Posterior vena cava (tissue), 2 donors: ENCODE measurements around the gene LZTFL1. TPM values are rescaled to one million over a fixed set of nuclear protein-coding genes. Genes with fewer than 3 reads are reported as not detected.

ENCODE experiments used
- DNase-seq: peaks from one replicate; pipeline ENCODE4 v3.0.0-alpha.2; 2020; ENCODE audit warnings: low spot score
- intact Hi-C, 2 donors: fragments of 100-400 bp; cut with DNase I; formaldehyde crosslinking; loops; one replicate each; pipeline versions ENCODE4 v1.14.1 to v1.14.2; 2022 to 2023
- long read RNA-seq, 2 donors: library from polyadenylated mRNA; unstranded; transcript quantifications; one replicate each; pipeline ENCODE4 v2.0.0, GENCODE V29; 2020 to 2021
- total RNA-seq, 2 donors: library from RNA; stranded (reverse); fragmentation: NEBNext Ultra II Directional; extraction: Animal tissue kit (Norgen Biotek cat#: 25700); gene quantifications; one replicate each; pipeline ENCODE4 v1.2.1, GENCODE V29; 2021
- donor health status: DM: yes; HTN: yes; CAD: no.
- donor health status: DM: yes; HTN: yes; CAD: no.

Gene LZTFL1, protein sequence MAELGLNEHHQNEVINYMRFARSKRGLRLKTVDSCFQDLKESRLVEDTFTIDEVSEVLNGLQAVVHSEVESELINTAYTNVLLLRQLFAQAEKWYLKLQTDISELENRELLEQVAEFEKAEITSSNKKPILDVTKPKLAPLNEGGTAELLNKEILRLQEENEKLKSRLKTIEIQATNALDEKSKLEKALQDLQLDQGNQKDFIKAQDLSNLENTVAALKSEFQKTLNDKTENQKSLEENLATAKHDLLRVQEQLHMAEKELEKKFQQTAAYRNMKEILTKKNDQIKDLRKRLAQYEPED
- 10 to 100 TPM; 12.7 TPM for total RNA-seq
- long read RNA-seq, donor 1, full-length matches to known transcripts: 2 of 3 reads
- long read RNA-seq, donor 1, partial matches to known transcripts: 0 of 3 reads
- long read RNA-seq, donor 1, other reads (novel, unspliced or antisense): 1 of 3 reads
- long read RNA-seq, donor 2, full-length matches to known transcripts: 3 of 3 reads
- long read RNA-seq, donor 2, partial matches to known transcripts: 0 of 3 reads
- long read RNA-seq, donor 2, other reads (novel, unspliced or antisense): 0 of 3 reads

DNA sequence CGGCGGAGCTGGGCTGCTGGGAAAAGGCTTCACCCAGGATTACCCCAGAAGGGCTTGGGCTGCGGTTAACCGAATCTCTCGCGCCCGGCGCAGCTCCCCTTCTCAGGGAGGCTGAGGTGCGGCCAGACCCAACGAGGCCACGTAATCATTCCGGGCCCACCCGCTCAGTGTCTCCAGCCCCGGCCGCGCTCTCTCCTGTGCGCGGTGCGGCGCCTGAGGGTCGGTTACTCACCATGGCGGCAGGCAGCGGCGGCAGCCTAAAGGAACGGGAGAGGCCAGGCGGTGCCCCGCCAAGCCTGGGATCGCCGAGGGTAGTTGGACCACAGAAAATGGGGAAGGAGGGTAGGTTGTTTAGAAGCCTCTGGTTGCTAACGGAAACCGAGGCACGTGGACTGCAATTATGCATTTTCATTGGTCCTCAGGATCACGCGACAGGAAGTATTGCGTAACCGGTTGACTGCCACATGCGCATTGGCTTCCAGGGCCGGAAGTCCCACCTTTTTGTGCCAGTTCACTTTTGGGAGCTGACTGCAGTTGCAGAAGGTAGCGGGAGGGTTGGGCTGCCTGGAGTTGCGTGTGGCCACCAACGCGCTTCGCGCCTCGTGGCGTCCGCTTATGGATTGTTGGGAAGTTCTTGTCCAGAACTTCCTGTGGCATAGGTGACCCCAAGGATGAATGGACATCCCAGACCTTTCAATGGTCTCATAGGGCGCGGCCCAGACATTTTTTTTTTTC, at the start of gene LZTFL1:
Gene LZTFL1 (minus strand): TSS at position 363 of the 735 bp plus-strand sequence. CDS start 128 bp downstream, at position 235.
- intact Hi-C loops: loop anchor here in 1 of 2 donors (5.0 kb wide), 1 partner anchor 1135 kb away; the partner anchor contains the start of genes CCDC12 and NBEAL2
- DNase-seq: peak; percentile 96

DNA sequence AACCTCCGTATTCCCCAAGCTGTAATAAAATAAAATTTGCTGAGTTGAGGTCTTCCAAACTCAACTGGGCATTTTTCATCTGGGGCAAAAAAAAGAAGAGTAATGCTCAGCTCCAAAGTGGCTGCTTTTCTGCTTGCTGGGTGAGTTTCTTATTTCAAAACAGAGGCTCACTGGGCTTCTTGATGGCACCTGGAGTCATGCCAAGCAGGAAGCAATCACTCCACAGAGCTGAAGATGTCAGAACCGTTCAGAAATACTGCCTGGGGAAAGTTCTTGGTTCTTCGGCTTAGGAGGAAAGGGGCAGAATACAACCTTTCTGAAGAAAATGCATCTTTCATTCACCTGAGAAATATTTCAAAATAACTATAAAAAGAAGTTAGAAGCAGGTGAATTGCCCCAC, 48.5 kb upstream of the LZTFL1 start:
- intact Hi-C loops: no loop called here
- DNase-seq: no peak

DNA sequence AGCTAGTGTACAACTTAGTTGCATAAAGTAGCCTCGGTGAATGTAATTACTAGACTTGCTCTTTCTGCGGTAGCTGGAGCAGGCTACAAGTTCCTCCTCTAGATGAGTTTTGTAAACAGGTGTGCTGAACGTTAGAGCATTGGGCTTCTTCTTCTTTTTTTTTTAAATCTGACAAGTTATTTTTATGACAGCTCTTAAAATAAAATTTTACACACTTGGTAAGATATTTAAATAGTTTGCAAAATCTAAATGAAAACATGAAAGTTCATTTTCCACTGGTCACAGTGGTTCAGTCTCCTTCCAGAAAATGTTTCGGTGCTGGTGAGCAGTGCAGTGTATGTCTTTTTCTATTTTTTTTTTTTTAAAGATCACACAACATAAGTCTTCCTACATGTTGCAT, 47.4 kb upstream of the LZTFL1 start:
- intact Hi-C loops: no loop called here
- no peak for DNase-seq

DNA sequence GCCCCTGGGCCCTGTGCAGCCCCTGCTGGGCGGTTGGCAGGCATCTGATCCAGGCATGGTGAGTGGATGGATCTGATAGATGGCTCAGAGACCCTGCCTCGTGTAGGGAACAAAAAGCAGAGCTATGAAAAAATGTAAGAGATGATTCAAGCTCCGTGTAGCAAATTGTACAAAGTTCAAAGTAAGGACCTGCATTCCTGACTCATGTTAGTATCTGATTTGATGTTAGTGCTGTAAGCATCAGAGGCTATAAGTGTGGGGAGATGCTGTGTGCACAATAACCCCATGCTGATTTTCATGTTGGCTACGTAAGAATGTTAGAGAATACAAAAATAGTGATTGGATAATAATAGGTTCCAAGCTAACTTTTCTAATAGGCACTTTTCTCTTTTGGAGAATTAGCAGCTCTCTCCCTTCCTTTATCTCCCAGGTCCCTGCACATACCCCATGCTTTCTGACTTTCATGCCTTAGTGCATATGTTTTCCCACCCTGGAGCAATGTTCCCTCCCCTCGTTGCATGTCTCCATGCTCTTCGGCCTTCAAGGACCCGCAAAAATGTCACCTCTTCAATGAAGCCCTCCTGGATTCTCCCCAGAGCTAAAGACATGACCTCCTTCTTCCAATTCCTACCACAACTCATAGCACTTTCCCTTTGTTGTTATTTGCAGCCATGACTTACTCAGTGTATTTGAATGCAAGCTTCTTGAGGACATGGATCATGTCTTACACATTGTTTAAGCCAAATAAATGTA, 46.0 kb upstream of the LZTFL1 start:
- intact Hi-C loops: no loop called here
- DNase-seq: no peak

DNA sequence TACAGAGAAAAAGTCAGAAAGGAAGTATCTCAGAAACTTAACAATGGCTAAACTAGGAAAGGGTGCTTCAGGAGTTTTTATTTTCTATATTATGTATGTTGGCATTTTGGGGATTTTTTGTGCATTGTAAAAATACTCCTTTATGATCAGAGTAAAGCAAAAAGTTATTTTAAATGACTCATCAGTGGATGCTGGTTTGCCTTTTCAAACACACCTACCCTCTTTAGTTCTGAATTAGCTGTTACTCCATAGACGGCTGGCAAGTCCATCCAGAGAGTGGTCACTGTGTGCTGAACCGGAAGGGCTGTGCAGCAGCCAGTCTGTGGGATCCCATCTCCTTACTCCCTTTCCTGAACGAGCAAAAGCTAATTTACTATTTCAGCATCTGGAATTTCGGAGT, 45.4 kb upstream of the LZTFL1 start:
- intact Hi-C loops: no loop called here
- DNase-seq: no peak

DNA sequence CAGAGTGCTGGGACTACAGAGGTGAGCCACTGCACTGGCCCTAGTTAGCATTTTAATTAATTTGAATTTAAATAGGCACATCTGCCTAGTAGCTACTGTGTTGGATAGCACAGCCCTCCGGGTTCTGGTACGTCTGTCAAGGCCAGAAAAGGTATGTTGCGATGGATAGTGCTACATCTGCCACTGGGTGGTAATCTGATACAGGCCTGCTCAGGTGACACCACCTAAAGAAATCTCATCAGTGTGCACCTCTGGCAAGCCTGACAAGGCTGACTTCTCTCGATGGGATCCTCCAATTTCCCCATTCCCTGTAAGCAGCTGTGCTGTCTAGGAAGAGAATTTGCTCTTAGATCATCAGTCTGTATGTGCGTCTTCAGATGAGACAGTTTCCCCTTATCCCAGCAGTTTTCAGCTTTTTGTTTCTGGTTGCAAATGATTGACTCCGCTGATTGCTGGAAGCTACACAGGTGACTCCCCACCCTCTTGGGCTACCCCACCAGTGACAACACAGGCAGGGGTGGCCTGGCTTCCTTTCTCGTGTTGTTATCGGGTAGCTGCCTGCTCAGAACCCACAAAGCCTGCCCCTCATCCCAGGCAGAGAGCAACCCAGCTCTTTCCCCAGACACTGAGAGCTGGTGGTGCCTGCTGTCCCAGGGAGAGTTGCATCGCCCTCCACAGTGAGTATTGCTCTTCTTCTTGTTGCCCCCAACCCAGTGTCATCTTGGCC, 44.2 kb upstream of the LZTFL1 start, which contains the start of gene CCR9:
Gene CCR9 (plus strand): TSS at position 565 of the 727 bp plus-strand sequence. CDS start 8,391 bp downstream, outside the sequence.
- DNase-seq: no peak
- intact Hi-C loops: no loop called here

DNA sequence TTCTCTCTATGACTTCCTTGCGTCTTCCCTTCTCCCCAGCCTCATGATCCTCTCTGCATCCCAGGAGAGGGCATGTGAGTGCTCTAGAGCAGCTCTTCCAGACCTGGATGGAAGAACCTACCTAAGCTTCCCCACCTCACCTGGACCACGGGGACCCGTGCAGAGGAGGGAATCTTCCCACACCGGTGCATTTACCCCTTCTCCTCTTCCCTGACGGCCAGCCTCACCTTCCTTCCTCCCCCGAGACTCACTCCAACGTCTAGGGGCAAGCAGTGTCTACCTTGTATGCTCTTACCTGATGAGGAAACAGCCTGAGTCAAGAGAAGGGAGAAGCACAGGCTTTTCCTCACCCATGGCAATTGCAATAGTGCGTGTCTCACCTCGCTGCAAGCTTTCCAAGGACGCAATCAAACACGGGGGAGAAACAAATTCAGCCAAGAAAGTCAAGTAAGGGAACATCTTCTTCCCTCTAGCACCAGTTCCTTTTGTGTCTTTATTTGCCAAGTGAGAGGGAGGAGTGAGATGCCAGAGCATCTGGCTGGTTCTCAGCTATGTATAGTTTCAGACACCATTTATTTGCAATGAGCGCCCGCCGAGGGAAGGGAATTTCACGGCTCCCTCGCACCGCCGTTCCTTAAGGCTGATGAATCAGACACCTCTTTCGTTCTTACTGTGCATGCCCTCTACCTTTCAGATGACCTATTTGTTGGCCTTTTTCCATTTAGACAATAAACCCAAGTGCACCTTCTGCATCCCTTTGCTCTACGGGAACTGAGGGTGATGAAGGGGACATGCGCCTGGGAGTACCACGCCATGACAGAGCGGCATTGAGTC, 42.7 kb upstream of the LZTFL1 start:
- intact Hi-C loops: no loop called here
- DNase-seq: no peak

DNA sequence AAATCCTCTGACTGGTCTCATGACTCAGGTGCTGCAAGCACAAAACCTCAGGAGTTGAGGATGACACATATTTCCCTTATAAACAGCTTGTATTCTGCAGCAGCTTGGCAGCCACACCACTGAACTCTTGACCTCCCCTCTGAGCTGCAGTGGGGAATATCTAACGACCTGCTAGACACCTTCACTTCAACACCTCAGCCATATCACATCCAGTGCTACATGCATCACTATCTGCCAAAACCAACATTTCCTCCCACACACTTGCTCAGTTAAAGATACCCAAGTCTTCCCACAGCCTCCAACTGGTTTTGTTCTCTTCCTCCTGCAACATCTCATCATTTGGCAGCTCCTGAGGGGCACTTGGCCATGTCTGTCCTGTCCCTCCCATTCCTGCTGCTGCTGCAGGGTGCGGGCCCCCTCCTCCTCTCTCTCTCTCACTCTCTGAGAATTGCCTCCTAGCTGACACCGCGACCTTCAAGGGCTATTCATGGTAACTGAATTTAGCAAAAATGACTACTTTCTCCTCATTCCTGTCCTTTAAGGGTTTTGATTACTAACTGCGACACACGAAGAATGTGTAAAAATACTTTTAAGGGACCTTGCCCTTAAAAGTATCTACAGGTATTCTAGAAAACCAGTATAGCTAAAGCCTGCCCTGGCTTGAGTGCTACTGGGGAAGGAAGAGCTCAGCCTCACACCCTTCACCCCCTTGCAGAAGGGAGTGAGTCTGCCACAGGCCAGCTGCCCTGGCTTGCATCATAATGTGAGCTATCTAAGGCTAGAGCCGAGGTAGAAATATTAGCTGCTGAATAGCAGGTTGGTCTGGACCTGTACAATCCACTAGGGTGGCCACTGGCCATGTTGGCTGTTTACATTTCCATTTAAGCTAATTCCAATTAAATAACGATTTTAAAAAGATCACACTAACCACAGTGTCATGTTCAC, 39.4 kb upstream of the LZTFL1 start:
- intact Hi-C loops: no loop called here
- no peak for DNase-seq

DNA sequence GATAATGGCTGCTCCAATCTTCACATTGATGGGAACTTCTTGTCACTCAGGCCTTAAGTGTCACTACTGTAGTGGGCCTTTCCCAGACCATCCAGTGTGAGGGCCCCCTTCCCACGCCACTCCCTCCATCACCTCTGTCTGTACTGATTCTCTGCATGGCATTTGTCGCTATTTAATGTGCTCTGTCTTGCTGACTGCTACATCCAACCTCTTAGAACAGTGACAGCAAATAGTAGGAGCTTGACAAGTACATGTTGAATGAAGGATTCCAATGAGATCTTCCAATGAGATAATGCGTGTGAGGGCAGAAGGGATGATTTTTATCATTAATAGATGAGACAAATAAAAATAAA, 38.8 kb upstream of the LZTFL1 start:
- intact Hi-C loops: no loop called here
- DNase-seq: no peak

DNA sequence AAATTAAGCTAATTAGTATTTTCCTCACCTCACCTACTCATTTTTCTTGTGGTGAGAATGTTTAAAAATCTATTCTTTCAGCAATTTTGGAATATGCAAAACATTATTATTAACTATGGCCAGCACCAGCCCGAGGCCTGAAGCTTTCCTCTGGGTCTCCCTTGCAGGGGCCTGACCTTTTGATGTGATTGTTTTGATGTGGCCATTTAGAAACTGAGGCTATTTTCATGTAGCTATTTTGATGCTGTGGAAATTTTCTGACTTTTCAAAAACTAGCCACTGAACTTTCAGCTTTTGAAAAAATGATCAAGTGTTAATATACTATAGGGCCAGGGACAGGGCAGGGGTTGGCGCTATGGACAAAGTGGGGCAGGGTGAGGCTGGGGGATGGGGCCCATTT, 36.2 kb upstream of the LZTFL1 start:
- no peak for DNase-seq
- intact Hi-C loops: no loop called here

DNA sequence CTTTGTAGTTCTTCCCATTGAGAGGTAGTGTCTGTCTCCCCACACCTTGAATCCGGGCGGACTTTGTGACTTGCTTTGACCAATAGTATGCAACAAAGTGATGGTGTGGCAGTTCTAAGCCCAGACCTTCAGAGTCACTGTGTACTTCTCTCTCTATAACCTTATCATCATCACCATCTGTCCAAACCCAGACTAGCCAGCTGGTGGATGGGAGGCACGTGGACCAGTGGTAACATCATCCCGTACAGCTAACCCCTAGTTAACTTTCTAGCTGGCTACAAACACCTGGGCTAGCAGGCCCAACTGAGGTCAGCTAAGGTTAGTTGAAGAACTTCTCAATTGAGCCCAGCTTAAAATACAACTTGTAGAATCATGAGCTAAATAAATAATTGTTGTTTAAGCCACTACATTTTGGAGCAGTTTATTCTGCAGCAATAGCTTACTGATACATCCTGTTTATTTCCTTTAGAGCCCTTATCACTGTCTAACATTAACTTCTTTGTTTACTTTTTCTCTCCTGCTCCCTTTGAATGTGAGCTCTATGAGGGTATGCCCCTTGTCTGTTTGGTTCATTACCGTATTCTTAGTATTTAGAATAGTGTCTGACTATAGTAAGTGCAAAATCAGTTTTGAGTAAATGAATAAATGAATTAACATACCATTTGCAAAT, 32.9 kb upstream of the LZTFL1 start:
- intact Hi-C loops: no loop called here
- no peak for DNase-seq

DNA sequence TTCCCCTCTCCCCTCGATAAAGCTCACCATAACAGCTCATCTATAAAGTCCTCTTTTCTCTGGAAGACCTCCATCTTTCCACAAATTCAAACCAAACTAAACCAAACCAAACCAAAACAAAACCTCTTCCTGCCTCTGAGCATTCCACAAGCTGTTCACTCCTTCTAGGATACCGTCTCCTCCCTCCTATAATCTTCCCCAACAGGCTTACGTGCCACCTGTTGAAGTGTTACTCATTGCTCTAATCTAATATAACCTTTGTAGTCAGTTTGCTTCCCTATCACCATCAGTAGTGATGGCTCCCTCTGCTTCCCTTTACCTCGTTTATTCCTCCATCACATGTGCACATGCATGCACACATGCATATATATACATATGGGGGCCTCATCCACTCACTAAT, 31.7 kb upstream of the LZTFL1 start:
- intact Hi-C loops: no loop called here

DNA sequence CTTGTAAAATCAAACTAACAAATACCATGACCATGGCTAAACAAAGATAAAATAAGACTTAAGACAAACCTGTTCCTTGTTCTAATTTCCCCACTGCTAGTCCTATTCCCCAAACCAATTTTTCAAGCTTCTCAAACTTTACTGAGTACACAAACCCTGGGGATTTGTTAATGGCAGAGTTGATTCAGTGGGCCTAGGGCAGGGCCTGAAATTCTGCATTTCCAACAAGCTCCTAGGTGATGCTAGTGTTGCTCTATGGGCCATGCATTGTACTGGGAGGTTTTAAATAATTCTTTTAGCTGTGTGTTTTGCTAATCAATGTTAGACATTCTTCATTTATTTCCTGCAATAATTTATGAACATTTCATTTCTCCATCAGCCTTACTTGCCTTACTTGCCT, 31.1 kb upstream of the LZTFL1 start:
- intact Hi-C loops: no loop called here
- DNase-seq: no peak

More for the DNA sequence above, 31.7 kb upstream of the LZTFL1 start:
- DNase-seq: no peak

DNA sequence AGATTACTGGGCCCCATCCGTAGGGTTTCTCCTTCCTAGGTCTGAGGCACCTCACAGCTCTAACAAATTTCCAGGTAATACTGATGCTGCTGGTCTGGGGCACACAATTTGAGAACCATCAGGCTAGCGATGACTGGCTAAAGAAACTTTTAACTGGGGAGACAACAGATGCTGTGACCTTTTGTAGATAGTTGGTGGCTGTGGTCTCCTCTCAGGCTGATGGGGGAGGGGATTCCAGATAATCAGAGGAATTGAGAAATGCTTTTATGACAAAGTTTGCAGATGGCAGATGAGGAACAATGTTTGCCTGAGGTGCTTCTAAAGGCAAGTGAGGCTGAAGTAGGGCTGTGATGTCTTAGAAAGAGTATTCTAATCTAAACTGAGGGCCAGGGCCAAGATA, 30.6 kb upstream of the LZTFL1 start:
- DNase-seq: no peak
- intact Hi-C loops: no loop called here

DNA sequence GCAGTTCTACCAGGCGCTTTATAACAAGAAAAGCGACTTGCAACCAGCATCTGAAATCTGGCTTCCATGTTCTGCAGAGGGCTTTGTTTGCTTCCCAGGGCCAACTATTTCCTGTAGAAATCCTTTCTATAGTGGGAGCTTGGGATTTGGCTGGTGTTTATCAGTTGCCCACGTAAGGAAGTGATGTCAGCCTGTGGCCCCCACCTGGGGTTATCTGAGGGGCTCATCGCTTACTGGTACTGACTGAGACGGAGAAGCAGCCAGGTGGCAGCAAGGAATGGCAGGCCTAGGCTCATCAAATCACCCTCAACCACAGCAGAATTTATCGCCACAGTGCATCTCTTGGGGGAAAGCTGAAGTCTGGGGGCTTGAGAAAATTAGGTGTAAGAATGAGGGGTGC, 29.9 kb upstream of the LZTFL1 start:
- intact Hi-C loops: no loop called here
- no peak for DNase-seq

DNA sequence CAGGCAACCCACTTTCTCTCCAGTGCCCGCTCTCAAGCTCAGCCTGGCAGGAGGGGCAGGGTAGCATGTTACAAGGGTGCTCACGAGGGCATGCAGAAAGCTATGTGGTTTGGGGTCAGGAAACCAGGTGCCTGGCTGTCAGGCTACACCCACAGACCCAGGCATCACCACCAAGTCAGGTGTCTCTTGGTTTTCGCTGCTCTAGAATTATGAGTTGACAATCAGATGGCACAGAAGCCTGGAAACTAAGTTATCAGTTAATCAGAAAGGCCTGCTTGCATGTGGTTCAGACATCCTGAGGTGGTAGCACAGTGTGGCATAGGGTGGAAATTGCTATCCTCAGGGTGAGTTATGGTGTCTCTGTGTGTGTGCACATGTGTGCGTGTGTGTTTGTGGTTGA, 28.2 kb upstream of the LZTFL1 start:
- intact Hi-C loops: no loop called here
- no peak for DNase-seq

DNA sequence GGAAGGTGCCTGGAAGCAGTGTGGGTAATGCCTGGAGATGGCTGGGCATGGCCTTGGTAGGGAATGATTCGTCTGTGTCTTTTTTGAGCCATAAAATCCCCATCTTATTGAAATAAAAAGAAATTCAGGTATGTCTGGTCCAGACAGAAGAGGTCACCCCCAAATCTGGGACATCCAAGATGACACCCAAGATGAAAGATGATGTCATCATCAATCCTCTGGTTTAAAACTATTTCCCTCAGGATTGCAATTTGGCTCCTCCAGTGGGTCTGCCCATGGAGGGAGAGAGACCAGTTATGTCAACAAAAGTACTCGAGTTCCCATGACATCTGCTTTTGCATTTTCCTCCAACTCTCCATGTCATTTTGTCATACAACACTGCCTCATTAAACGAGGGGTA, 27.7 kb upstream of the LZTFL1 start:
- intact Hi-C loops: no loop called here
- no peak for DNase-seq
